ENCODE data around the gene KIF23. TPM values are rescaled to one million over a fixed set of nuclear protein-coding genes. Genes with fewer than 3 reads are reported as not detected.

Gene KIF23
- total and polyA plus RNA-seq, 11 donors, result 0.23 to 7.7 (median 0.66) TPM; not detected in 1

GRCh38 chr15:69435985-69436384 lies 21.8 kb downstream of the KIF23 start:
- Histone ChIP-seq H3K36me3 (no peaks in the 10 kb centered on the region), H3K4me1 (no peaks in the 10 kb centered on the region), H3K4me3 (no peak overlapping the region), H3K9me3 (no peaks in the 10 kb centered on the region), H3K27ac (peak overlapping the region in 1 of 12 donors; percentile 55), H3K27me3 (no peaks in the 10 kb centered on the region)
- ATAC-seq, result no peak
- 93 to 98% (median 95%) methylated on average over 4 of the region's 4 CpGs for WGBS, 4 donors
- intact Hi-C loops (cut with DNase I), result no loop called here
- TF ChIP-seq CTCF (IDR thresholded peaks at IDR 0.05) (no peak), POLR2A (IDR thresholded peaks at IDR 0.05) (no peak)
- DNase-seq, result no peak

GRCh38 chr15:69436951-69437350 lies 22.8 kb downstream of the KIF23 start:
- H3K4me1 ChIP-seq, result no peaks in the 10 kb centered on the region
- H3K27ac ChIP-seq, result peak overlapping the region in 1 of 12 donors; percentile 55
- intact Hi-C loops (cut with DNase I), result no loop called here
- H3K4me3 ChIP-seq, result no peak overlapping the region
- no peak for TF ChIP-seq POLR2A (IDR thresholded peaks at IDR 0.05)
- TF ChIP-seq CTCF (IDR thresholded peaks at IDR 0.05), result no peak
- no peak for ATAC-seq
- no peaks in the 10 kb centered on the region for H3K27me3 ChIP-seq
- no peaks in the 10 kb centered on the region for H3K36me3 ChIP-seq
- WGBS, 4 donors, result 93 to 97% (median 95%) methylated on average over 4 of the region's 4 CpGs
- H3K9me3 ChIP-seq, result no peaks in the 10 kb centered on the region
- DNase-seq, result no peak

- intact Hi-C loops (cut with DNase I), result no loop called here
- WGBS, 4 donors, result 83 to 94% (median 88%) methylated on average over 4 of the region's 4 CpGs
These were observed 25.5 kb downstream of the KIF23 start for GRCh38 chr15:69439623-69440022.

GRCh38 chr15:69443032-69443611 lies 29.0 kb downstream of the KIF23 start:
- no peak overlapping the region for H3K27ac ChIP-seq
- TF ChIP-seq POLR2A (IDR thresholded peaks at IDR 0.05) (no peak), CTCF (IDR thresholded peaks at IDR 0.05) (no peak)
- no peak for ATAC-seq
- 93 to 95% (median 94%) methylated on average over 5 of the region's 5 CpGs for WGBS, 4 donors
- intact Hi-C loops (cut with DNase I), result no loop called here
- peaks cover 0 to 8% (median 0%) of the 10 kb centered on the region in 12 donors for H3K4me1 ChIP-seq
- peaks cover 0 to 14% (median 0%) of the 10 kb centered on the region in 9 donors for H3K36me3 ChIP-seq
- H3K9me3 ChIP-seq, result no peaks in the 10 kb centered on the region
- DNase-seq, result no peak
- H3K27me3 ChIP-seq, result no peaks in the 10 kb centered on the region
- no peak overlapping the region for H3K4me3 ChIP-seq

More at GRCh38 chr15:69439623-69440022, 25.5 kb downstream of the KIF23 start:
- Histone ChIP-seq H3K4me1 (peaks cover 0 to 4% (median 0%) of the 10 kb centered on the region in 12 donors), H3K36me3 (no peaks in the 10 kb centered on the region), H3K4me3 (no peak overlapping the region), H3K9me3 (no peaks in the 10 kb centered on the region), H3K27ac (peak overlapping the region in 1 of 12 donors; percentile 7), H3K27me3 (no peaks in the 10 kb centered on the region)
- DNase-seq (no peak), ATAC-seq (no peak)
- no peak for TF ChIP-seq POLR2A (IDR thresholded peaks at IDR 0.05)
- TF ChIP-seq CTCF (IDR thresholded peaks at IDR 0.05), result no peak

Data from heart left ventricle (tissue), 16 donors.